Choroid plexus epithelial cell (primary cell): Measurements from ENCODE around the gene PGM2.
"Not testable (repeated sequence)": the region's sequence is repeated elsewhere in the genome, so short reads cannot be mapped to it uniquely, and the experiment has no call there.

Experiments
- DNase-seq: peaks from one replicate; pipeline ENCODE4 v3.0.0-alpha.2; 2010; ENCODE audit warnings: low read depth
- H3K4me3 ChIP-seq: 2 replicates; pipeline ENCODE4 v1.5.1; 2011; ENCODE audit warnings: low read depth, mild to moderate bottlenecking, control low read depth, low read length, moderate library complexity
- CTCF ChIP-seq: conservative IDR thresholded peaks from 2 replicates; pipeline ENCODE4 v1.5.1; 2011; ENCODE audit warnings: low read depth, mild to moderate bottlenecking, control low read depth, inconsistent platforms, low read length, moderate library complexity

Gene PGM2

GRCh38 chr4:37818752-37819151 is 7.7 kb upstream of the PGM2 start:
- H3K4me3 ChIP-seq, result no peak overlapping the region
- DNase-seq, result no peak
- TF ChIP-seq CTCF, result no peak

GRCh38 chr4:37820458-37820857 is 6.0 kb upstream of the PGM2 start:
- H3K4me3 ChIP-seq, DNase-seq: not testable (repeated sequence)

- no peak for TF ChIP-seq CTCF
- peak; percentile 22 for DNase-seq
- H3K4me3 ChIP-seq, result no peak overlapping the region
Observed at GRCh38 chr4:37821953-37822605, 4.4 kb upstream of the PGM2 start.

- H3K4me3 ChIP-seq, result peak overlapping the region; percentile 92
- not testable (repeated sequence) for DNase-seq
Observed at GRCh38 chr4:37825501-37825900, 985 bp upstream of the PGM2 start.

GRCh38 chr4:37825968-37826294 is 555 bp upstream of the PGM2 start:
- no peak for DNase-seq
- peak overlapping the region; percentile 92 for H3K4me3 ChIP-seq
- TF ChIP-seq CTCF, result no peak

GRCh38 chr4:37827030-37827685 is 672 bp downstream of the PGM2 start:
- peak overlapping the region; percentile 92 for H3K4me3 ChIP-seq
- peak; percentile 79 for DNase-seq
- TF ChIP-seq CTCF, result no peak

GRCh38 chr4:37827802-37828321 is 1.4 kb downstream of the PGM2 start:
- no peak for TF ChIP-seq CTCF
- no peak for DNase-seq
- H3K4me3 ChIP-seq, result peak overlapping the region; percentile 92

- no peak for DNase-seq
- TF ChIP-seq CTCF, result no peak
- no peak overlapping the region for H3K4me3 ChIP-seq
Observed at GRCh38 chr4:37828843-37829242, 2.4 kb downstream of the PGM2 start.
